ENCODE results near the gene CELSR1. TPM values are rescaled to one million over a fixed set of nuclear protein-coding genes. Genes with fewer than 3 reads are reported as not detected.

The CELSR1 gene
- total RNA-seq, 2 donors from 2014 or later: 1.5 to 6.7 TPM

GRCh38 chr22:46449116-46449691 is 88.2 kb downstream of the CELSR1 start:
- Histone ChIP-seq H3K27me3 (replicated peaks; ENCODE audit: insufficient read depth) (no peaks in the 10 kb centered on the region), H3K9me3 (no peaks in the 10 kb centered on the region), H3K4me3 (no peak overlapping the region), H3K27ac (no peak overlapping the region), H3K36me3 (no peaks in the 10 kb centered on the region), H3K4me1 (ENCODE audit: control insufficient read depth in 1 of 2, low read depth in 2 of 2) (no peaks in the 10 kb centered on the region)
- TF ChIP-seq CTCF (IDR thresholded peaks at IDR 0.05): no peak
- ATAC-seq (ENCODE audit: insufficient number of reproducible peaks, low FRiP score, low read depth): no peak
- DNase-seq (ENCODE audit: low spot score): no peak

- no peaks in the 10 kb centered on the region for H3K4me1 ChIP-seq (ENCODE audit: control insufficient read depth in 1 of 2, low read depth in 2 of 2)
- H3K4me3 ChIP-seq: no peak overlapping the region
- H3K36me3 ChIP-seq: no peaks in the 10 kb centered on the region
- ATAC-seq (ENCODE audit: insufficient number of reproducible peaks, low FRiP score, low read depth) (no peak), DNase-seq (ENCODE audit: low spot score) (no peak)
- no peak overlapping the region for H3K27ac ChIP-seq
- no peaks in the 10 kb centered on the region for H3K27me3 ChIP-seq (replicated peaks; ENCODE audit: insufficient read depth)
- TF ChIP-seq CTCF (IDR thresholded peaks at IDR 0.05): no peak
- no peaks in the 10 kb centered on the region for H3K9me3 ChIP-seq
Observed at GRCh38 chr22:46448333-46448732, 89.1 kb downstream of the CELSR1 start.

GRCh38 chr22:46447906-46448305 is 89.5 kb downstream of the CELSR1 start:
- H3K36me3 ChIP-seq: no peaks in the 10 kb centered on the region
- no peak overlapping the region for H3K4me3 ChIP-seq
- no peaks in the 10 kb centered on the region for H3K4me1 ChIP-seq (ENCODE audit: control insufficient read depth in 1 of 2, low read depth in 2 of 2)
- TF ChIP-seq CTCF (IDR thresholded peaks at IDR 0.05): no peak
- H3K27me3 ChIP-seq (replicated peaks; ENCODE audit: insufficient read depth): no peaks in the 10 kb centered on the region
- ATAC-seq (ENCODE audit: insufficient number of reproducible peaks, low FRiP score, low read depth) (no peak), DNase-seq (ENCODE audit: low spot score) (no peak)
- no peaks in the 10 kb centered on the region for H3K9me3 ChIP-seq
- H3K27ac ChIP-seq: no peak overlapping the region

- Histone ChIP-seq H3K27ac (no peak overlapping the region), H3K9me3 (no peaks in the 10 kb centered on the region), H3K27me3 (replicated peaks; ENCODE audit: insufficient read depth) (no peaks in the 10 kb centered on the region), H3K4me3 (no peak overlapping the region), H3K4me1 (ENCODE audit: control insufficient read depth in 1 of 2, low read depth in 2 of 2) (no peaks in the 10 kb centered on the region), H3K36me3 (no peaks in the 10 kb centered on the region)
- ATAC-seq (ENCODE audit: insufficient number of reproducible peaks, low FRiP score, low read depth) (no peak), DNase-seq (ENCODE audit: low spot score) (no peak)
- TF ChIP-seq CTCF (IDR thresholded peaks at IDR 0.05): no peak
Observed at GRCh38 chr22:46446799-46447198, 90.6 kb downstream of the CELSR1 start.

GRCh38 chr22:46445771-46446420 is 91.5 kb downstream of the CELSR1 start:
- ATAC-seq (ENCODE audit: insufficient number of reproducible peaks, low FRiP score, low read depth): no peak
- Histone ChIP-seq H3K4me3 (no peak overlapping the region), H3K36me3 (no peaks in the 10 kb centered on the region), H3K27ac (no peak overlapping the region), H3K9me3 (no peaks in the 10 kb centered on the region), H3K27me3 (replicated peaks; ENCODE audit: insufficient read depth) (no peaks in the 10 kb centered on the region), H3K4me1 (ENCODE audit: control insufficient read depth in 1 of 2, low read depth in 2 of 2) (no peaks in the 10 kb centered on the region)
- no peak for DNase-seq (ENCODE audit: low spot score)
- no peak for TF ChIP-seq CTCF (IDR thresholded peaks at IDR 0.05)

Data from thoracic aorta (tissue), 2 donors.